HG02870 (cell line): ENCODE results near the gene PEAK1.

ENCODE experiments used
- ATAC-seq: cut with Tn5 transposase; IDR thresholded peaks from one replicate; pipeline ENCODE4 v1.9.1; 2021; ENCODE audit warnings: mild to moderate bottlenecking, moderate library complexity; ENCODE audit not compliant: unreplicated experiment

Gene PEAK1

DNA sequence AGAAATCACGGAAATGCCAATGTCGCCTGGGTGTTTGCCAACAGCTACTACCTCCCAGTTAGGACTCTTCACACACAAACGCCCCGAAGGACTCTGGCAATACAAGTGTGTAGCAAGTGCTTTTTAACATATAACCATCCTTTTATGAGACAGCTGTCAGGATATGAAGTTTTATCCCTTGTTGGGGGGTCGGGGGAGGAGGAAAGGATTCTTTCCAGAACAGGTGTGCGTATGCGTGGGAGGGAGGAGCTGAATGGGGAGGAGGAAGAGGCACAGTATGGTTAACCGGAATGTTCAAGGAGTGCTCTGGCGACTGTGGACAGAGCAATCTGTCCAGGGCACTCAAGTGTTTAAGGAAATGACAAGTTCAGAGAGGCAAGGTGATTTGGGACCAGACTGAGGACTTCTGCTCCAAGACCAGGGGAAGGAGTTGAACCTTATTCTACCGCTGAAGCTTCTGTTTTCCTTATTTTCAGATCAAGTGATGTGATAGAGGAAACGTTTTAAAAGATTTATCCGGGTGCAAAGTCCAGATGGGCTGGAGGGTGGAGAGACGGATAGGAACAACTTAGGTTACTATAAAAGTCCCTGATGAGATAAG is 350.3 kb downstream of the PEAK1 start:
- no peak for ATAC-seq

DNA sequence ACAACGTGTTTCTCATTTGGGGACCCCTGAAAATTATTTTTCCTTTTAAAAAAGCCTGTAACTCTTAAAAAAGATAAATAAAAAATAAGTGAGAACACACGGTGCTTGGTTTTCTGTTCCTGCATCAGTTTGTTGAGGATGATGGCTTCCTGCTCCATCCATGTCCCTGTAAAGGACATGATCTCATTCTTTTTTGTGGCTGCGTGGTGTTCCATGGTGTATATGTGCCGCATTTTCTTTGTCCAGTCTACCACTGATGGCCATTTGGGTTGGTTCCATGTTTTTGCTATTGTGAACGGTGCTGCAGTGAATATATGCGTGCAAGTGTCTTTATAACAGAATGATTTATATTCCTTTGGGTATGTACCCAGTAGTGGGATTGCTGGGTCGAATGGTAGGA is 351.3 kb downstream of the PEAK1 start:
- no peak for ATAC-seq

DNA sequence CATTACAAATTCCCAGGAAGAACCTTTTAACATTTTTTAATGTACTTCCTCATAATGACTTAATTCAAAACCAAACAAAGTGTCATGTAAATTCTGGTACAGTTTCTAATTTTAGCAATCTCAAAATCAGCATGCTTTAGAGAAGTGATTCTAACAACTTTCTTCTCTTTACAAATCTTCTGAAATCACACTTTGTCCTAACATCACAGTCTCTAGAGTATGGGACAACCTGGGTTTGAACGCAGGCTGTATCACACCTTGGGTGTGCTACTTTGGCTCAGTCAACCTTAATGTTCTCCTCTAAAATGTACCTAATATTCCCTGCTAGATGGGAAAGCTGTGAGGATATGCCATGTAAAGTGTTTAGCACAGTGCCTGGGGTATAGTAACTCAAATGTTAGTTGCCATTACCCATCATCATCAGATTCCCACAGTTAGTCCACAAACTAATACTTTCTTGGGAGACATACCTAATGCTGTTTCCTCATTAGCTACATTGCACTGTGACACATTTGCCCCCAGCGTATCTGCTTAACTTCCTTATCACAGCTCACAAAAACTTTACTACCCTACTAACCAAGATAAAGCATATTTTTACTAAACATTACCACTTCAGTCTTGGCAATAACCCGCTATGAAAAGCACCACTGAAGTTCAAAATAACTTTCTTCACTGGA is 352.1 kb downstream of the PEAK1 start:
- ATAC-seq, result no peak

DNA sequence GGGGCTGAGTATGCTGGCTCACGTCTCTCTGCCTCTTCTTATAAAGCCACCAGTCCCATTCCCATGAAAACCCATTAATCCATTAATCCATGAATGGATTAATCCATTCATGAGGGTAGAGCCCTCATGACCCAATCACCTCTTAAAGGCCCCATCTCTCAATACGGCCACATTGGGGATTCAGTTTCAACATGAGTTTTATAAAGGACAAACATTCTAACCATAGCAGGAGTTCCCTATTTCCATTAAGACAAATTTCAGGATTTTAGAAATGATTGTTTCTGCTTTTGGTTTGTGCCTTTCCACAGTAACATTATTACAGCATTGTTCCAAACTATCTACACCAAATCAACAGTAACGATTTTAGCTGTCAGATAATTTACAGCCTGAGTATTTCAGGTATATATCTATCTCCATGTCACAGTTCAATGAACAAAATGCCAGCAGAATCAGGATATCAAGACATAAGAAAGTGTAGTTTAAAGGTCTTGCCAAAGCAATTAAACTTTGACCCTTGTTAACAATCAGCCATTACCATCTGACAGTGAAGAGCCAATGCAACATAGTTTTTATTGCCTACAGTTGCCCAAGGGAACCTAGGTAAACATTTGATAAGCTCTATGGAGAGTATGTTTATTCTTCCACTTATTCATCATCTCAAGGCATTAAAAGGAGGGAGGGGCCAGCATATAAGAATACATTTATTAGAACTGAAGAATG is 352.8 kb downstream of the PEAK1 start:
- ATAC-seq, result no peak

DNA sequence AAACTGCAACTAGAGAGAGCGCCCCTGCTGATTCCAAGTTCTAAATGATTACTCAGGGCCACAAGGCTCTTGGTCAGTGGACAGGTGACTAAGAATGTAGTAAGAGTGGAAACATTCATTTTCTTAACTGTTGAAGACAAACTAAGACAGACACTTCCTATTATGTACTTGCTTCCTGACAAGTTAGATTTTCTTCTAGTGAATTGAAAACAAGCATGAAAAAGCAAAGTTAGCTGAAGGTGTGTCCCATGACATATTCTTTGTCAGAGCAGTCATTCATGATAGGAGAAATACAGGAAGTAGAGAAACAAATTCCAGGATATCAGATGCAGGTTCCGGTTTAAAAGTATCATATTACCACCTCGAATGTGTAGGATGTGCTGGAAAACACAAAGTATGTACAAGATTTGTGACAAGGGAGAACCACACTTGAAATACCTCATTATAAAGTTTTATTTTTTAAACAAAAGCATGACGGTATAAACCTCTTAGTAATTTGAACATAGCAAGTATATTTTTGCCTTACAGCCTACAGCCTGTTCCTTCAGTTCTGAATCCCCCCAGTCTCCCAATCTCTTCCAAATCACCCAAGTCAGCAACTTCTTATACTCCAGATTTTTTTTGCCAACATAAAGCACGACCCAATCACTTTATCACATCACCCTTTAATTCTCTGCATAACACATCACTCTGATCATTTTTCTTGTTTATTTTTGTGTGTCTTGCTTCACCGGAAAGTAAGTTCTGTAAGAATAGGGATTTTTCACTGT is 355.2 kb downstream of the PEAK1 start:
- ATAC-seq, result no peak

DNA sequence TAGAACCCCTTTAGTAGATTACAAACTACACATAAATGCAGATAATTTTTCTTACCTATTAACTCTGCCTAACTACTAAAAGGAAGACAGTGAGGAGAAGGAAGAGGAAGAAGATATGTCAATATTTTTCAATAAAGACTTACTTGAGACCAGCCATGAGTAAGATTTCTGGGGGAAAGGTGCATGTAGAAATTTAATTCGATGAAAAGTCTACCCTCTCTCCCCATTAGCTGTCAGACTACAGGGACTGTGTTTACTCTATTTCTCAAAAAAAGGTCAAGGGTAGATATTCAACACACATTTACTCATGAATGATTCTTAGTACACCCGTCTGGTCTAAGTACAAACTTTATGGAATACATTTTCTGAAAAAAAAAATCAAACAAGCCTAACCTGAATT is 355.8 kb downstream of the PEAK1 start:
- ATAC-seq, result no peak

DNA sequence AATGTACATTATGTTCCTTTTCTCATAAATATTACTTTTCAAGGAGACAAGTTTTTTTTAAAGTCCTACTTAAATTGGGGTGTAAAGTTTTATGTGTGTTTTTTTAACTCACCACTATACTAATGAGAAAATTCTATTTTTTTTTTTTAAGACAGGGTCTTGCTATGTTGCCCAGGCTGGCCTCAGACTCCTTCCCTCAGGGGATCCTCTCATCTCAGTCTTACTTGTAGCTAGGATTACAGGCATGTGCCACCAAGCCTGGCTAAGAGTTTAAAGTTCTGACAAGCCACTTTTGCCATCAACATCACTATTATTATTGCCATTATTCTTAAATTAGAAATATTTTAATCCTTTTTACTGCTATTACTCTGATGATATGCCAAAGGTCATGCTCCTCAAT is 356.7 kb downstream of the PEAK1 start:
- no peak for ATAC-seq

DNA sequence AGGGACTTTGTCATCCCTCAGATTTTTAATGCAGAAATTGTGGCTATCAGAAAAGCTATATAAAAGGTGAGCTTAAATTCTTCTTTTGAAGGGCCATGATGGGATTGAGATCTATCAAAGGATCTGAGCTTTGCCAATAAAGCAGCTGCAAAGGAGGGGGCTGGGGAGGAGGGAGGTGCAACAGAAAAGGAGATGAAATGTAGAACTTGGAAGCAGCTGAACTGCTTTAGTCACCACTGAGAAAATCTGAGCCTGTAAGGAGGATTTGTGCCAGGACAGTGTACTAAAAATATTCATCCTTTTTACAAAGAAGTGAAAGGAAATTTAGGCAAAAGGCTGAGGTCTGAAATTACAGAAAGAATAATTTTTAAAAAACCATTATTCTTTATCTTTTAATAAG is 359.4 kb downstream of the PEAK1 start:
- no peak for ATAC-seq

DNA sequence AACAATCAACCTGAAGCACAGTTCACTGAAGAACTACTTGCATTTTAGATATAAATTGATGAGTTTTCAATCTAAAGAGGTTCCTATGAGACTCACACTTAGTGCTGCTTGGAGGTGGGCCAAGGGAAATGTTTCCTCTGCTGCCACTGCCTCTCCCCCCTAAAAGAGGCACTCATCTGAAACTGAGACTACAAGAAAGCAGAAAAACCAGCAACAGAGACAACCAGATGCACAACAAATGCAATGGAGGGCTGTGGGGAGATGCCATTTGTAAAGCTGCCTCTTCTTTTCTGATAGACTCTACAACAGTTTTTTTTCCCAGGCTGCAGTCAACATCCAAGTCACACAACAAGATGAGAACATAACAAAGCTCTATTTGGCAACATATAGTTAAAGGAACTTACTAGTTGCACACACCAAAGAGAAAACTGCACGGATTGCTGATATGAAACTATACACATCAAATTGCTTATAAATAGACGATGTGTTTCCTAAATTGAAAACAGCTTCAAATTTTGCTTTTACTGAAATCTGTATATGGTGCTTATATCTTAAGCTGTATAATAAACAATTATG is 360.0 kb downstream of the PEAK1 start:
- ATAC-seq, result no peak

DNA sequence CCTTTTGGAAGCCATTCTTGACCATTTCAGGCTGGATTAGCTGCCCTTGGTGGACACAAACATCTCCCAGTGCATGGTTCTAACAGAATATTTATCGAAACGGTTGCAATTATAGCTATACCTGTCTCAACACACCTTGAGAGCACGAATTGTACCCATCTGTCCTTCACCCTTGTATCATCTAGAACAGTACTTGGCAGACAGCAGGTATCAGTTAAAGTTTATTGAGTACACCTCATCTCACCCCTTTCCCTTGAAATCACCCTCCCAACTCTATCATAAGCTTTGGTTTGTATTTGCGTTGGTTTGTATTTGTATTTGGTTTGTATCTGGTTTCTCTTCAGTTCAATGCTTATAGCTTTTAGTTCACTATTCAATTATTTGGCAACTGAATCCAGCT is 361.4 kb downstream of the PEAK1 start:
- no peak for ATAC-seq

DNA sequence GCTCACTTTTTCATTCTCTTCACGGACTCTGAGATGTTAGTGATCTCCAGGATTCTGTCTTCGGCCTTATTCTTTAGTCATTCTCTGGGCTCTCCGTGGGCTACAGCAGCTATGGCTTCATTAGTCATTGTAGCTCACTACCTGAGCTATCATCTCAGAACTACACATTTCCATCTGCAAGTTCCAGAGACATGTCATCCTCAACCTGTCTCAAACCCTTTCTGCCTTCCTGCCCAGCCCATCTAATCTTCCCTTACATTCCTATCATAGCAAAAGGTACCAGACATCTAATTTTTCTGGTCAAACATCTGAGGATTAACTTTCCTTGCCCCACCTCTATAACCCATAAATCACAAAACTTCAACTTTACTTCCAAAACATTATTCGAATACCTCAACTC is 362.2 kb downstream of the PEAK1 start:
- ATAC-seq, result no peak

DNA sequence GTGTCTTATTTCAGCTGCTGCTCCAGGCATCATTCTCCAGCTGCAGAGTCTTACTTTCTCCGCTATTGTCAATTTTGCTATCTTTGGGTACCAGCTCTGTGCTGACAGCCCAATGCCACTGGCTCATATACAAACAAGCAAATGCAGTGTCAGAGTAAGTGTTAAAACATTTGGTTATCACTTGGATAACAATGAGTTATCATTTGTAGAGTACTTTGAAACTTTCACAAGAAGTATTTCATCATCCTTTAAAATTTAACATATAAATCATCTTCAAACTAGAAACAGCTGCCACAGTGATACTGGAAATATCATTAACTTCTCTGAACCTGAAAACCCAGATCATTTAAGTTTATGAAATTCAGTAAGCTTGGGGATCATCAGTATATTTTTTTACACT is 362.8 kb downstream of the PEAK1 start:
- ATAC-seq, result no peak

DNA sequence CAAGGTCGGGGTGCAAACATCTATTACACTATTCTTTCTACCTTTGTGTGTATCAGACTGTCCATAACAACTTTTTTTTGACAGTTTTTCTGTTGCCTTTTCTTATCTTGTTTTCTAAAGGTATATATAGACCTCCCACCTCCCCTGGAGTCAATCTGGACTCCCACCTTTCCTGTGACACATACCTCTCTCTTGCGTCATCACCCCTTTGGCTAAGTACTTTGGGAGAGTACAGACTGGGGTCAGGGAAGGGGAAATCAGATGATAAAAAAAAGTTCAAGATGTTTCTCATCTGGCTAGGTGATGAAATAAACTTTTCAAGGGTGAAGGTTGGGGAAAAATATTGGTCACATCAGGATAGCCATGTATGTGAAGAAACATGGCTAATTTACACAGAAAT is 366.2 kb downstream of the PEAK1 start:
- ATAC-seq, result no peak

DNA sequence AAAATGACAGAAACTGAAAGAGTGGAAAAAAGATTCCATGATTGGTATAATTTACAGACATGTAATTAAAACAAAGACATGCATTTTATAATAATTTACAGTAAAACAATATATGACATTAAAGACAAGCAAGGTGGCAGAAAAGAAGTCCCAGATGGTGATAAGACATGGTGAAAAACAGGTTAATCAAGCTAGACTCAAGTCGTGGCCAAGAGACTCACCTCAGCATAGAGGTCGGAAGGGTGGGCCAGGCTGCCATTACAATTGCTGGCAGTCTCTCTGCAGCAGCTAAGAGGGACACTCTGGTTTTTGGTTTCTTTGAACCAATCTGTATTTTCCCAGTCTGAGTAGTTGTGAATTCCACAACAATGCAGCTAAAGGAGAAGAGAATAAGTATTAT is 367.3 kb downstream of the PEAK1 start:
- ATAC-seq, result no peak
